NCI-H460 (cell line): ENCODE measurements around the gene CLTA. TPM values are rescaled to one million over a fixed set of nuclear protein-coding genes. Genes with fewer than 3 reads are reported as not detected.
"Not testable (repeated sequence)": the region's sequence is repeated elsewhere in the genome, so short reads cannot be mapped to it uniquely, and the experiment has no call there.

Experiments
- DNase-seq: peaks from one replicate; pipeline ENCODE4 v3.0.0-alpha.2; 2016; ENCODE audit warnings: low read depth; ENCODE audit errors: extremely low read depth
- total RNA-seq: library from RNA; depleted of rRNA; stranded (reverse); fragments of >200 nt; shearing (Covaris generic); gene quantifications from 2 replicates; pipeline ENCODE4 v1.2.3, GENCODE V29; 2014

CLTA gene
- total RNA-seq, 1 experiment from 2014 or later = 224 TPM

DNA sequence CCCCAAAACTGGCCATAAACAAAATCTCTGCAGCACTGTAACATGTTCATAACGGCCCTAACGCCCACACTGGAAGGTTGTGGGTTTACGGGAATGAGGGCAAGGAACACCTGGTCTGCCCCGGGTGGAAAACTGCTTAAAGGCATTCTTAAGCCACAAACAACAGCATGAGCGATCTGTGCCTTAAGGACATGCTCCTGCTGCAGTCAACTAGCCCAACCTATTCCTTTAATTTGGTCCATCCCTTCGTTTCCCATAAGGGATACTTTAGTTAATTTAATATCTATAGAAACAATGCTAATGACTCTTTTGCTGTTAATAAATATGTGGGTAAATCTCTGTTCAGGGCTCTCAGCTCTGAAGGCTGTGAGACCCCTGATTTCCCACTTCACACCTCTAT lies 10.5 kb upstream of the CLTA start:
- DNase-seq = not testable (repeated sequence)

DNA sequence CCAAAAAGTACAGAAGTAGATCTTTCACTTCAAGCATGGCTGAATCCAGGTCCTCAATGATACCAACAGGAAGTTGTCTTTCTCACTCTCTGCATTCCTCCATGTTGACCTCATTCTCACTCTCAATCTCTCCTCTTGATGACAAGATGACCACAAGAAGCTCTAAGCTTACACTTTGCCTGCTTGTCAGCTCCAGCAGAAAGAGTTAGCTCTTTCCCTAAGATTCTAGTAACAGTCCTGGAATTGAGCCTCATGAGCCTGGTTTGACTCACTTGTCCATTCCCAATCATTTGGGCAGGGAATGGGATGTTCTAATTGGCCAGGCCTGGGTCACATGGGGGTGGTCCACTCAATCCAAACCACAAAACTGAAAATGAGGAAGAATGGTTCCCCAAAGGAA lies 3.3 kb upstream of the CLTA start:
- DNase-seq = no peak

DNA sequence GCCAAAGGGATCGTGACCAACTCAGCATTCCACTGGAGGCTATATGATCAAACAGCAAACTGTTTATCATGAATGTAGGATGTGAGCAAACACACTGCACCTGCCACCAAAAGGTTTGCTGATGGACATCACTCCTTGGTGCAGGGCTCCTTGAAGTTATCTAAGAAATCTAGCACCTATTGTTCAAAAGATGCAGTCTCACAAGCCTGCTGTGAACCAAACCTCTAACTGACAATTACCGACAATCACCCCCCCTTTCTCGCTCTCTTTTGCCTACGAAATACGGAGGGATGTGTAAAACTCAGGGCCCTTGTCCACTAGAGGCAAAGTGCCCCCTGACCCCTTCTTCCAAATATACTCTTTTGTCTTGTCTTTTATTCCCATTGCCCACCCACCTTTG lies 2.5 kb upstream of the CLTA start:
- no peak for DNase-seq

DNA sequence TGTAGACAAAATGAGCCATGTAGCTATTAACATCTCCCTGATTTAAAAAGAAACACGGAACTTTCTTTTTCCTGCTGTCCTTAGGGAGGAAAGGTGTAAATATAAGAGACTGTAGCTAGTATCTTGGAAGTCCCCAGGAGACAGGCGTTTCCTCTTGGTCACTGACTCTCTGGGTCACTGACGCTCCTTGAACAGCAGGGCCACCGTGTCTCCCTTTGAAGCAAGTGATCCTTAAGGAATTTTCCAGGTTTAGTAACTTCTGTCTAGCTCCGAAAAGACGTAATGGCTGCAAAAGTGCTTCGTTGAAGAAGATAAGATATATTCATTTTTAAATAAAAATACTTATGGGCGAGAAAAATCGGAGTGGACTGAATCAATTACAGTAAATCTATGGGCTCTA lies 745 bp upstream of the CLTA start:
- DNase-seq = no peak

DNA sequence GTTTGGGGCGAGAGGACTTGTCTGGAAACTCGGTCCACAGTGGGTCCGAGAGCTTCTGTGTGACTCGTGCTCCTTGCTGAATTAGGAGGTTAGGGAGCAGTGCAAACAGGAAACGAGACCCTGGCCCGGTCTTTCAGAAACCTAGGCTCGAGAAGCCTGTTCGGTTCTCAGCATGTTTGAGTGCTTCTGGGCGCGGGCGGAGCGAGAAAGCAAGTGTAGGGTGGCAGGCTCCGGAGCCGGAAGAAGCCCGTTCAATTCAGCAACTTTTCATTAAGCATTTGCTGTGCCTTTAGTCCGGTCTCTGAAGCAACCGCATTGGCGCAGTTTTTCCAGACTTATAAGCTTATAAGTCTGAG lies 547 bp downstream of the CLTA start:
- no peak for DNase-seq

DNA sequence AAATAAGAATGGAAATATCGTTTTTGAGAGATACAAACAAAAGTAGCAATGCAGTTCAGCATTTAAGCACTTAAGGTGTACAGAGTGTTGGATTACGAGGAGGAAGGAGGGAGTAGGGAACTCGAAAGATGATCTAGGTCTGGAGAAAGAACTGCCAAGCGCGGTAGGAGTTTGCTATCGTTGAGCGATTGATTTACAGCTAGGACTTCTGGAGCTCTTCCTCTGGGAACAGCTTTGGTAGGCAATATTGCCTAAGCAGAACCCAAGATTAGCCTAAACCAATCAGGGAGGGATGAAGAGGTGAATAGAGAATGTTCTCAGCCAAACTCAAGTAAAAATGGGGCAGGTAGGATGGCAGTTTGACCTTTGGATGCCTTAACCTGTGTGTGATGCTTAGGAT lies 965 bp downstream of the CLTA start:
- DNase-seq = no peak

DNA sequence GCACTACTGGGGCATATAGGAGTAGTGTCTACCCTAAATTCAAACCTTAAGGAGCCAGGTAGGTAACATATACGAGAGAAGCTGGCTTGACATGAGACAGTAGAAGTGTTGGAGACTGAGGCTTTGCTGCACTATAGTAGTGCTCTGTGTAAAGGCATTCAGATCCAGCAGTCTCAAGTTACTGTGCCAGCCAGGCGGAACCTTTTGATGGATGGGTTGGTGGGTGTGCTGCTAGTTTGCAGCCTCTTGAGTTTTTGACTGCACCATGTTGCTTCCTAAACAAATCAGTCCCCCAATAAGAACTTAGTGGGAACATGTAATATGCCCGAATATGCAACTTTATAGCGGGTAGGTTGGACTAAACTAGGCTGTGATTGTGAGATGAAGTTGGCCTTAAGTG lies 1.5 kb downstream of the CLTA start:
- no peak for DNase-seq

DNA sequence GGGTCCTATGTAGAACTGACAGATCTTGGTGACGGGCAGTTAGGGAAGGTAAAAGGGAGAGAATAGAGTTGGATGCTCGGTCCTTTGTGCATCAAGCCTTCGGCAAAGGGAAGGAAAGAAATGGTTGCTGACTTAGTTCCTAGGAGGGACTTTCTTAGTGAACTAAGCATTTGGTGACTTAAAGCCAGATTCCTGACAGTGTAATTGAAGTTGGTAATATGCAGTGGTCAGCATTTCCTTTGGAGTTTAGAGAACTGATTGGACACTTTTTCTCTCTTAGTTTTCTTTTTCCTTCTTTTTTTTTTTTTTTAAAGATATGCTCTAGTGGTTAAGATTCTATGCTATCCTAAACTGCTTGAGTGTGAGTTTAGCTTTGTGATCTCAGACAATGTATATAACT lies 2.3 kb downstream of the CLTA start:
- no peak for DNase-seq

DNA sequence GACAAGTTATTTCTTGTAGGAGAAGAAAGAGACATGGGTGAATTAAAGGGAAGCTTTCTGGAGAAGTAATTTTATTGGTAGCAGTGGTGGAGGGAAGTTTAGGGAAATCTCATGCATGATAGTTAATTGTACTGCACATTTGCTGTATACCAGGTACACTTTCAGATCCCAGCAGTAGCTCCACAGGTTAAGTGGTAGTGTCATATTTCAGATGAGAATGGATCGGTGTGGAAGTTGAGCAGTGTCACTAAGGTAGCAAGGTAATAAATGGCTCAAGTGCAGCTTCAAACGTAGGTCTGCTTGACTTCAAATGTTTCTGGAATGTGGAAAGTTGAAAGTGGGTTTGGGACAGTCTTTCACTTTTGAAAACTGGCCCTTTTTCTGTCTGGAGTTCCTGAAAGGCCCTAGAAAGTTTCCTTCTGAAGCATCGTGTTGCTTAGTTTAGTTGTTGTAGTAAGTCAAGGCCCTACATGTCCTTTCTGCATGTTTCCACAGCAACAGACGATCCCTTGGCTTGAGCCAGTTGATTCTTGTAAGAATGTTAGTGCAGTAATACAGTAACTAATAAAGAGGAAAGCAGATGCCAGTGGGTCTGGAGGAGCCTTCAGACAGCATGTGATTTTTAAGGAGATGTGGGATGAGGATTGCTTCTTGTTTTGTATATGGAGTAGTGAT lies 3.7 kb downstream of the CLTA start:
- DNase-seq = no peak

DNA sequence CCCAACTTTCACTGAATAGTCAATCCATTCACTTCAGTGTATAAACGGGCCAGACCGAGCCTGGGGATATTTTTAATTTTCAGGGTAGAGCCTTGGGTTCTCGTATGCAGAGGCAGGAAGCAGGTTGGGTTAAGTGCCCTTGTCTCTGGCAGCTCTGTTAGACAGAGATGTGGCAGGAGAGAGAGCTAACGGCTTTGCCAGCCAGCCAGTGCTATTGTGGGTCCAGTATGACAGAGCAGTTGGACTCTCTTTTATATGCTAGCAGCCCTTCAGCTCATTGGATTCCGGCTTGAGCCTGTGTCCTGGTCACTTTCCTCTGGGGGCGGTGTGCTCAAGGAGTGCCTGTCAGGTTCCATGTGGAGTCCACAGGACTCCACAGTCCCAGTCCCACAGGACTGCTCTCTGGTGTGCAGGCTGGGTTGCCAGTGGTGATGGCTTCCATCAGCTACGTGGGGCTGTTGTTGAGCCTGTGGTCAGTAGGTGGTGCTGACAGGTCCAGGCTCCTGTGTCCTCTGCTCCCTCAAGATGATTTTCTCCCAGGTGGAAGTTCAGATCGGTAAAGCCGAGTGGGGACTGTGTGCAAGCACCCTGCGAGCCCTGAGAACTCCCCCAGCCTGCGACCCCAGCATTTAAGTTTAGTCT lies 14.3 kb downstream of the CLTA start:
- no peak for DNase-seq

DNA sequence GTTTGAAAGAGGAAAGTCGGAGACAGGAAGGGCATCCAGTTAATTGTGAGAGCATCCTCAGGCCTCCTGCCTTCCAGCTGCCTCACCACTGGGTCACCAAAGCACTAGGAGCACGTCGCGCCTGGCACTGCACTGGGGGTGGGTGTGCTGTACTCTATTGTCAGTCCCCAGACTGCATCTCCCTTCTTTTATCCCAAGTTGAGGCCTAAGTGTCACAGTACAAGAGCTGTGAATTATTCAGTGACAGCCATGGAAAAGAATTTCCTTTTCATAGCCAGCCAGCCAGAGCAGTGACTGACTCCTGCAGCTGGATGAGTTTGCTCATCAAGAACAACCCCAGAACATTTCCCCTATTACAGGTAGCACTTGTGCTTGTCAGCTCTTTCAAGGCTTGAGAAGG lies 16.3 kb downstream of the CLTA start:
- DNase-seq = no peak

DNA sequence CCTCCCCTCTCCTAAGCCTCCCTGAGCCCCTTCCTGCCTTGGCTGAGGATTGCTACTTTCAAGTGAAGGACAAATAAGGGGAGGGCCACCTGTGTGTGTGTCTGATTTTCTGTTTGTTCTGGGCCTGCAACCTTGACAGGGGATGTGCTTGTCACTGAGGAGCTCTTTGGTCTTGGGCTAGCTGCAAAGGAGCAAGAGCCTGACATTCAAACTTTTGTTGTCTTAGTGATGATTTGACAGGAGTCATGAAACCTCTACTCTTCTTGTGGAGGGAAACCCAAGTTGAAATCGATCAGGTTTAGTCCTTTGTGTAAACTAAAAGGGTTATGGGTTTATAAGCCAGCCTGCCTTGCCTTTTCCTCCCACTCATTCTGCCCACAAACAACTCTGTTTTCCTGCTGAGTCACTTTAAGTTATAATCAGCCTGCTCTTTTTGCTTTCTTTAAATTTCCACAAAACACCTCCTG lies 16.9 kb downstream of the CLTA start:
- DNase-seq = no peak

DNA sequence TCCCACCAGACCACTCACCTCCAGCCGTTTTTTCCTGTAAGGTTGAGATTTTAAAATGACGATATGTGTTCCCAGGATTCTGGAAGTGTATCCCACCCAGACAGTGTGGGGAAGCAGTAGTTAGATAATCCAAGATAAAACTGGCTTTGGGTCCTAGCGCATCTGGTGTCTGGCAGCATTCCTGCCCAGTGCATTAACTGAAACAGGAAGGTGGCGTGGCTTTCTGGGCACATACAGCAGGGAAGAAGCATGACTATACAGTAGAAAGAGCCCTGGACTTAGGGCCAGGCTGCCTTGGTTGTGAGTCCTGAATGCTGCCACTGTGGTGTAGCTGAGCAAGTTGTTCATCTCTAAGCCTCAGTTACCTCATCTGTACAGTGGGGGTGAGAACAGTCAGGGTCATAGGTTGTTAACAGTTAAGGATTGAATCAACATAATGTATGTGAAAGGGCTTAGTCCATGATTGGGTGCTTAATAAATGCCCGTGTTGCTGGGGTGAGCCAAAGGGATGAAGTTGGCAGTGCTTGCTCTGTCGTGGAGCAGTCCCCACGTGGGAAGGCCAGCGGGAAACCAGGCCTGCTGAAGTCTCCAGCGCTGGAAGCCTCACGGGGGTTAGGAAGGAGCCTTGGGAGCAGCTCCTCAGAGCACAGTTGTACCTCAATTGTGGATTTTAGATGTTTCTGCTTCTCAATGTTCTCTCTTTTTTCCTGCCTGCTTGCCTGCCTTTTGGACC lies 18.0 kb downstream of the CLTA start:
- DNase-seq = no peak

DNA sequence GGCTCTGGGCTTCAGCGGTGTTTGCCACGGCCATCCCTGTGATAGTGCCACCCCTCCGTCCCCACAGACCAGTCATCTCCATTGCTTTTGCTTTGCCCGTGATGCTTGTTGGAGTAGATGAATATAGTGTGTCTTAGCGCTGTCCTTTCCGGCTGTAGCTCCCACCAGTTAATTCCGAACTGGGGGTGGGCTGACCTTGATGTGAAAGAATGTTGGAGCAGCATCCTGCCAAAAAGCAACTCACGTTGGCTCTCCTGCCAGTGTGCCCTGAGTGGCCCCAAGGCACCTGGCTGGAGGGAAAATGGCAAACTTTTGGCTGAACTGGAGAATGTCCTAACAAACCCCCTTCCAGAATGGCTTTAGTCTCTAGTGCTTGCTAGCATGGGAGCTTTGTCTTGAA lies 20.0 kb downstream of the CLTA start:
- no peak for DNase-seq

DNA sequence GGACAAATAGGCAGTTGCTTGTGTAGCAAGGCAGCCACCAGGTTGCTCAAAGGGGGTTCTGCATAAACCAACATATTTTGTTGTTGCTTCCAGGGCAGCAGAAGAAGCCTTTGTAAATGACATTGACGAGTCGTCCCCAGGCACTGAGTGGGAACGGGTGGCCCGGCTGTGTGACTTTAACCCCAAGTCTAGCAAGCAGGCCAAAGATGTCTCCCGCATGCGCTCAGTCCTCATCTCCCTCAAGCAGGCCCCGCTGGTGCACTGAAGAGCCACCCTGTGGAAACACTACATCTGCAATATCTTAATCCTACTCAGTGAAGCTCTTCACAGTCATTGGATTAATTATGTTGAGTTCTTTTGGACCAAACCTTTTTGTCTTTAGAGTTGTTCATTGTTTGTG lies 20.8 kb downstream of the CLTA start:
- no peak for DNase-seq

DNA sequence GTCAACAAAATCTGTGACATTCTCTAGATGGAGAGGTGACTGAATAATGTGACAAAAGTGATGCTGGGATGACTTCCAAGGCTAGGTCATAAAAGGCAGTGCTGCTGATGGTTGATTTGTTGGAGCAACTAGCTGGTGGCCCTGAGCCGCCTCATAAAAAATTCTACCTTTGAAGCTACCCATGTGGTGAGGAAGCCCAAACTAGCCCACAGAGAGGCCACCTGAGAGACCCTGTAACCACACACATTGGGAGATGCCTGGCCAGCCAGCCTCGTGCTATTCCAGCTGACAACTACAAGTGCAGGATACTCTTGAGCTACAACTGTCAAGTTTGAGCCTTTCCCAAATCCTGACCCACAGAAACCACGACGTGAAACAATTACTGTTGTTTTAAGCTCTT lies 22.7 kb downstream of the CLTA start:
- DNase-seq = no peak

DNA sequence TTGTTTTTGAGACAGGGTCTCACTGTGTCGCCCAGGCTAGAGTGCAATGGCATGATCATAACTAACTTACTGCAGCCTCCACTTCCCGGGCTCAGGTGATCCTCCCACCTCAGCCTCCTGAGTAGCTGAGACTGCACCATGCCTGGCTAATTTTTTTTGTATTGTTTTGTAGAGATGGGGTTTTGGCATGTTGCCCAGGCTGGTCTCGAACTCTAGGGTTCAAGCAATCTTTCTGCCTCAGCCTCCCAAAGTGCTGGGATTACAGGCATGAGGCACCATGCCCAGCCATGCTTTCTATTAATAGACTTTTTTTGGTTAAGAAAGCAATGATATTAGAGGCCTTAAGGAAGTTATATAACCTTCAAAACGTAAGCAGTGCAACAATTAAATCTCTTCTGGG lies 23.3 kb downstream of the CLTA start:
- no peak for DNase-seq

DNA sequence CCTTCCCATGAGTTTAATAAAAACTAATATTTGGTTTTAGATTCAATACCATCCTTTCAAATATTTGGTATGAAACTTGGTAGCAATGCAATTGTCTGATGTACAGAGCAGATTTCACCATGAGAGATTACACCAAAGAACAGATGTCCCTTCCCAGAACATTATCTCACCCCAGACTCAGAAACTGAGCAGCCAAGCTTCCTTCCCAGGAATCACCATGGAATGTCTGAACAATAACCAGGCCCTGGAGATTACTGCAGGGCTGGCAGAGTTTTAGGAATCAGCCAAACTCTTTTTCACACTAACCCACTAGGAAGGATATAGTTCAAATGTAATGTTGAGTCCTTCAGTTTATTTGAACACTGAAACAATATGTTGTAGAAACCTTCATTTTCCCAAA lies 23.9 kb downstream of the CLTA start:
- DNase-seq = no peak

DNA sequence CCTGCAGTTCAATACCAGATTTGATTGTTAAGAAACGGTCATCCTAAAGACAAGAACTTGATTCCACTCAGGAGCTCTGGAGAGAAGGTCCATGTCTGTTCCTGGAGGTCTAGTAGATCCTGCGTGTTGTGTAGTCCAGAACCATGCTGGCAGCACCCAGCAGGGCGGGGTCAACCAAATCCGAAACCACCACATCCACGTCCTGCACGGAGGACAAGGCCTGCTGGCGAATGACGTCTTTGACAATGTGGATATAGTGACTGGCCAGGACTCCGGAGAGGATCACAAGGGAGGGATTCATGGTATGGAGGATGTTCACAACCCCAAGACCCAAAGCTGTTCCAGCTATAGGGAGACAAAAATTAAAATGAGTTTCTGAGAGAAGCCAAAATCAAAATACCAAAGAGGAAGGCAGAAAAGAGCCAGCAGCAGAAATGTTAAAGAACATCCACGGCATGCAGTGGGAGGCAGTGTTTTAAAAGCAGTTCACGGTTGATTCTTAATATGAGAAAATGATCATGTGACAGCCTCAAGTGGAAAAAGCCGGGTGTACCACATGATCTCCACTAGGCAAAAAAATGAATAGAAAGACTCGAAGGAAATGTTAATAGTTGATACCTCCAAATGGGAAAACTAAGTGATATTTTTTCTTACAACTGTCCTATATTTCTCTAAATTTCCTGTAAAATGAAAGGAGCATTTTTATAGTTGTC lies 26.7 kb downstream of the CLTA start:
- DNase-seq = no peak

DNA sequence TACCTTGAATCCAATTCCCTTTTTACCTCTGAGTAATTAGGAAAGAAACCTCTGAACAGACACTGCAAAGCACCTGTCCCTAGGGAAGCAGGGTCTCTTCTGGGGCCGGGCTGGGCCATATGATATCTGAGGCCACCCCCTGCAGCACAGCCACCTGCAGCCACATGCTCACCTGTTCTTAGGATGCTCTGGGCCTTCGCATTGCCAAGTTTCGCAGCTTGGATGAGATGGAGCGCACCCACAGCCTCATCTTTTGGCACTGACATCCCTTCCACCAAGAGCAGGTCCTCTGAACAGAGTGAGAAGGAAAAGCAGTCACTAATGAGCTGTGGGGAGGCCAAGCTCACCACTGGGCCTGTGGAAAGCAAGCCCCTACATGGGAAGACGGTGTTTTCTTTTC lies 27.3 kb downstream of the CLTA start:
- DNase-seq = no peak

DNA sequence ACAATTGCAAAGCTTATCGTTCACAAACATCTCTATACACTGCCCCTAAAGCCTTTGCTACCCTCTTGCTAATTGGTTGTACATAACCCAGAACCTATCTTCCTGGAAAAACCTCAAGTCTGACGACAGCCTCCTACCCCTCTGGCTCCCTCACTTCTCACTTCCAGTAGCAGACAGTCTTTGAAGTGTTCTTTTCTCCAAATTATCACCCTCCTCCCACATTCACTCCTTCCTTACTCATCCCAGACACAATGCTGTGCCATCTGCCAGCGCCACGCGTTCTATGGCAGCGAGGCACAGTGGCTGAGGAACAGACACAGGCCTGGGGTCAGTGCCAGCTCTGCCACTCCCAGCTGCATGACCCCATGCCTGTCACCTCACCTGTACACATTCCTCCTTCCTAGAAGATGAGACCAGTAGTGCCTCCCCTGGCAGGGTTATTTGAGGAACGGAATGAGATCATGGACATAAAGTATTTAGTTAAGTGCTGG lies 27.7 kb downstream of the CLTA start:
- no peak for DNase-seq
